Neutrophil (primary cell): ENCODE results near the gene ADGRD2.

Experiments used
- H3K27ac ChIP-seq: fragments of 200-600 bp; sonication (generic); 2 replicates; pipeline ENCODE4 v1.5.1; 2016; ENCODE audit warnings: mild to moderate bottlenecking, moderate library complexity
- H3K27me3 ChIP-seq: fragments of 200-600 bp; sonication (generic); 2 replicates; pipeline ENCODE4 v1.6.0; 2016; ENCODE audit warnings: mild to moderate bottlenecking
- H3K36me3 ChIP-seq: fragments of 200-600 bp; sonication (generic); 2 replicates; pipeline ENCODE4 v1.5.1; 2017
- H3K4me1 ChIP-seq, 2 experiments: fragments of 200-600 bp in 1 of 2; sonication (generic) in 1 of 2; 1 replicate in 1 of 2; 2 replicates in 1 of 2; pipeline versions ENCODE4 v1.5.1 to v1.6.1; 2013 to 2016; ENCODE audit warnings: low read depth in 1 of 2, low read length in 1 of 2, mild to moderate bottlenecking in 1 of 2, moderate library complexity in 1 of 2; ENCODE audit not compliant: control insufficient read depth in 1 of 2, insufficient read depth in 1 of 2
- H3K4me3 ChIP-seq, 2 experiments: fragments of 200-600 bp in 1 of 2; sonication (generic) in 1 of 2; 1 replicate in 1 of 2; 2 replicates in 1 of 2; pipeline ENCODE4 v1.5.1; 2013 to 2016; ENCODE audit warnings: low read depth in 1 of 2, low read length in 1 of 2, mild to moderate bottlenecking in 1 of 2, moderate library complexity in 1 of 2
- H3K9me3 ChIP-seq: fragments of 200-600 bp; sonication (generic); 2 replicates; pipeline ENCODE4 v1.5.1; 2016
- CTCF ChIP-seq: fragments of 200-600 bp; sonication (generic); IDR thresholded peaks from 2 replicates; pipeline ENCODE4 v1.5.1; 2016; ENCODE audit warnings: antibody characterized with exemption

ADGRD2 gene

GRCh38 chr9:124442826-124443225 is 7.4 kb upstream of the ADGRD2 start:
- Histone ChIP-seq H3K36me3 (no peaks in the 10 kb centered on the region), H3K9me3 (no peaks in the 10 kb centered on the region), H3K4me3 (no peak overlapping the region), H3K27me3 (peaks cover 35% of the 10 kb centered on the region), H3K27ac (no peak overlapping the region), H3K4me1 (no peaks in the 10 kb centered on the region)
- TF ChIP-seq CTCF, result no peak

GRCh38 chr9:124443625-124444024 is 6.6 kb upstream of the ADGRD2 start:
- no peak overlapping the region for H3K4me3 ChIP-seq
- TF ChIP-seq CTCF, result no peak
- no peaks in the 10 kb centered on the region for H3K9me3 ChIP-seq
- peaks cover 39% of the 10 kb centered on the region for H3K27me3 ChIP-seq
- no peaks in the 10 kb centered on the region for H3K36me3 ChIP-seq
- no peaks in the 10 kb centered on the region for H3K4me1 ChIP-seq
- no peak overlapping the region for H3K27ac ChIP-seq

GRCh38 chr9:124444166-124444565 is 6.1 kb upstream of the ADGRD2 start:
- no peak overlapping the region for H3K27ac ChIP-seq
- H3K27me3 ChIP-seq, result peaks cover 44% of the 10 kb centered on the region
- no peak for TF ChIP-seq CTCF

GRCh38 chr9:124447297-124447661 is 3.0 kb upstream of the ADGRD2 start:
- H3K27ac ChIP-seq, result no peak overlapping the region
- no peak overlapping the region for H3K4me3 ChIP-seq
- H3K9me3 ChIP-seq, result no peaks in the 10 kb centered on the region
- TF ChIP-seq CTCF, result no peak
- H3K27me3 ChIP-seq, result peaks cover 51% of the 10 kb centered on the region
- peaks cover 0 to 3% of the 10 kb centered on the region in 2 experiments for H3K4me1 ChIP-seq
- no peaks in the 10 kb centered on the region for H3K36me3 ChIP-seq

More at GRCh38 chr9:124444166-124444565, 6.1 kb upstream of the ADGRD2 start:
- Histone ChIP-seq H3K36me3 (no peaks in the 10 kb centered on the region), H3K9me3 (no peaks in the 10 kb centered on the region), H3K4me1 (no peaks in the 10 kb centered on the region), H3K4me3 (no peak overlapping the region)

GRCh38 chr9:124448019-124448418 is 2.2 kb upstream of the ADGRD2 start:
- H3K27ac ChIP-seq, result no peak overlapping the region
- H3K9me3 ChIP-seq, result no peaks in the 10 kb centered on the region
- no peaks in the 10 kb centered on the region for H3K36me3 ChIP-seq
- H3K27me3 ChIP-seq, result peaks cover 52% of the 10 kb centered on the region
- no peak overlapping the region for H3K4me3 ChIP-seq
- no peak for TF ChIP-seq CTCF
- peaks cover 0 to 3% of the 10 kb centered on the region in 2 experiments for H3K4me1 ChIP-seq
